SK-N-SH treated with all-trans-retinoic acid at 6 μM for 48 hours (cell line): ENCODE measurements around the gene CYP8B1.

Source experiments
- ATAC-seq: fragments of 200-7000 bp; cut with Tn5 transposase; 3 replicates; pipeline ENCODE4 v1.9.1; 2020; ENCODE audit warnings: mild to moderate bottlenecking, moderate library complexity
- ARNTL ChIP-seq: fragments of 450-650 bp; formaldehyde crosslinking; IDR thresholded peaks from 2 replicates; pipeline ENCODE4 v1.5.0; 2020; ENCODE audit warnings: low read depth, mild to moderate bottlenecking, moderate library complexity, borderline replicate concordance
- BACH2 ChIP-seq: fragments of 250-450 bp; sonication (Bioruptor Pico); IDR thresholded peaks from 2 replicates; pipeline ENCODE4 v1.9.0; 2021; ENCODE audit warnings: mild to moderate bottlenecking, borderline replicate concordance
- CREB5 ChIP-seq: fragments of 250-450 bp; sonication (Bioruptor Pico); IDR thresholded peaks from 2 replicates; pipeline ENCODE4 v1.5.1; 2020; ENCODE audit warnings: low read depth, mild to moderate bottlenecking, moderate library complexity
- CSDC2 ChIP-seq: fragments of 250-450 bp; sonication (Bioruptor Pico); IDR thresholded peaks from 2 replicates; pipeline ENCODE4 v1.5.0; 2020; ENCODE audit warnings: mild to moderate bottlenecking, moderate library complexity
- CSRNP3 ChIP-seq: fragments of 250-450 bp; sonication (Bioruptor Pico); IDR thresholded peaks from 2 replicates; pipeline ENCODE4 v1.5.1; 2021; ENCODE audit warnings: mild to moderate bottlenecking, moderate library complexity
- ESRRG ChIP-seq: fragments of 250-450 bp; sonication (Bioruptor Pico); IDR thresholded peaks from 2 replicates; pipeline ENCODE4 v1.6.1; 2021; ENCODE audit warnings: mild to moderate bottlenecking
- GLIS3 ChIP-seq: fragments of 250-450 bp; sonication (Bioruptor Pico); IDR thresholded peaks from 2 replicates; pipeline ENCODE4 v1.5.0; 2020; ENCODE audit warnings: mild to moderate bottlenecking, moderate library complexity
- ISL1 ChIP-seq: fragments of 250-450 bp; sonication (Bioruptor Pico); IDR thresholded peaks from 2 replicates; pipeline ENCODE4 v2.1.2; 2022; ENCODE audit warnings: mild to moderate bottlenecking, moderate library complexity
- OSR1 ChIP-seq: fragments of 250-450 bp; sonication (Bioruptor Pico); IDR thresholded peaks from 2 replicates; pipeline ENCODE4 v1.8.0; 2022; ENCODE audit warnings: moderate library complexity, mild to moderate bottlenecking, inconsistent platforms
- PPARA ChIP-seq: fragments of 250-450 bp; sonication (Bioruptor Pico); IDR thresholded peaks from 2 replicates; pipeline ENCODE4 v1.5.0; 2020; ENCODE audit warnings: mild to moderate bottlenecking, borderline replicate concordance
- RARB ChIP-seq: fragments of 250-450 bp; sonication (Bioruptor Pico); IDR thresholded peaks from 2 replicates; pipeline ENCODE4 v1.8.0; 2021; ENCODE audit warnings: mild to moderate bottlenecking, moderate library complexity
- SNAI2 ChIP-seq: fragments of 250-450 bp; sonication (Bioruptor Pico); IDR thresholded peaks from 2 replicates; pipeline ENCODE4 v1.5.0; 2020; ENCODE audit warnings: mild to moderate bottlenecking, moderate library complexity
- TCF4 ChIP-seq: fragments of 250-450 bp; sonication (Bioruptor Pico); IDR thresholded peaks from 2 replicates; pipeline ENCODE4 v1.8.0; 2021; ENCODE audit warnings: mild to moderate bottlenecking, moderate library complexity, borderline replicate concordance
- TOX ChIP-seq: fragments of 250-450 bp; sonication (Bioruptor Pico); IDR thresholded peaks from 2 replicates; pipeline ENCODE4 v1.8.0; 2021; ENCODE audit warnings: mild to moderate bottlenecking, moderate library complexity, borderline replicate concordance
- TSHZ2 ChIP-seq: fragments of 250-450 bp; sonication (Bioruptor Pico); IDR thresholded peaks from 2 replicates; pipeline ENCODE4 v1.5.0; 2020; ENCODE audit warnings: mild to moderate bottlenecking, moderate library complexity
- ZC3H10 ChIP-seq: fragments of 250-450 bp; sonication (Bioruptor Pico); IDR thresholded peaks from 2 replicates; pipeline ENCODE4 v1.5.1; 2021; ENCODE audit warnings: mild to moderate bottlenecking, moderate library complexity
- ZFP3 ChIP-seq: fragments of 250-450 bp; sonication (Bioruptor Pico); IDR thresholded peaks from 2 replicates; pipeline ENCODE4 v1.5.0; 2020; ENCODE audit warnings: mild to moderate bottlenecking, moderate library complexity
- ZFP30 ChIP-seq: fragments of 450-650 bp; formaldehyde crosslinking; IDR thresholded peaks from 2 replicates; pipeline ENCODE4 v1.5.0; 2022; ENCODE audit warnings: mild to moderate bottlenecking, moderate library complexity
- ZNF565 ChIP-seq: fragments of 450-650 bp; formaldehyde crosslinking; conservative IDR thresholded peaks from 2 replicates; pipeline ENCODE4 v1.5.0; 2020; ENCODE audit warnings: low read depth, mild to moderate bottlenecking, moderate library complexity
- ZNF8 ChIP-seq: fragments of 450-650 bp; formaldehyde crosslinking; IDR thresholded peaks from 2 replicates; pipeline ENCODE4 v1.5.0; 2020; ENCODE audit warnings: mild to moderate bottlenecking, moderate library complexity
- TF ChIP-seq, protein P1 (sequence below): fragments of 250-450 bp; sonication (Bioruptor Pico); IDR thresholded peaks from 2 replicates; pipeline ENCODE4 v1.8.0; 2020; ENCODE audit warnings: mild to moderate bottlenecking, moderate library complexity, borderline replicate concordance

The CYP8B1 gene

DNA sequence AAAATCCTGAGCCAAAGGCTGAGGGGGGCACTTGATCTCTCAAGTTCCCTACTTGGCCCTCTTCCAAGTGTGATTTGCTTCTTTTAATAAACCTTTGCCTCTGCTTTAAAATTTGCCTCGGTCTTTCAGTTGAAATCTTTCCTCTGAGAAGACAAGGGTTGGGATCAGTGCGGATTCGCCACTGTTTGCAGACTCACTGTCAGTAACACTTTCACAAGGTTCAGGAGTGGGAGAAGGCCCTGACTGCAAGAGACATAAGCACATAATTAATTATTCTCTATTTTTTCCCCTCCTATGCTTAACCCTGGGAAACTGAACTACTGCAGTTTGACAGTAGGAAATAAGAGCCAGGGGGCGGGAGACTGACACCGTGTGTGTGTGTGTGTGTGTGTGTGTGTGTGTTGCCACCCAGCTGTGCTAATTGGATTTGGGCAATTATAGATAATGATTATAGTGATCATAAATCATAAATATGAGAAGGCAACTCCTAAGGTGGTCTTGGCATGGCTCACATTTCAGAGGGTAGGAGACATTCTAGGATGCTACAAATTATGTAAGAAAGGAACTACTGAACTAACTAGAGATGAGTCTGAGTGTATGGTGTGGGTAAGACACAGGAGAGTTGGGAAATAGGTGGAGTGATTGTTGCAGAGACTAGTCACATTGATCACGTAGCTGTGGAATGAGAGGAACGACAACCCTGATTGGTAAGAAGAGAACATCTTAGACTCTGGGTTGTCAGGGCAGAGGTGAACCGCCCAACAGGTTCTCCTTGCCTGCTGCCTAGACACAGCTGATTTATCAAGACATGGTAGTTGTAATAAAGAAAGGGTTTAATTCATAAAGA lies 24.8 kb upstream of the CYP8B1 start:
- TF ChIP-seq TSHZ2 (CRISPR knock-in tag) = no peak
- no peak for TF ChIP-seq CSDC2 (CRISPR knock-in tag)
- no peak for TF ChIP-seq RARB
- no peak for ATAC-seq

DNA sequence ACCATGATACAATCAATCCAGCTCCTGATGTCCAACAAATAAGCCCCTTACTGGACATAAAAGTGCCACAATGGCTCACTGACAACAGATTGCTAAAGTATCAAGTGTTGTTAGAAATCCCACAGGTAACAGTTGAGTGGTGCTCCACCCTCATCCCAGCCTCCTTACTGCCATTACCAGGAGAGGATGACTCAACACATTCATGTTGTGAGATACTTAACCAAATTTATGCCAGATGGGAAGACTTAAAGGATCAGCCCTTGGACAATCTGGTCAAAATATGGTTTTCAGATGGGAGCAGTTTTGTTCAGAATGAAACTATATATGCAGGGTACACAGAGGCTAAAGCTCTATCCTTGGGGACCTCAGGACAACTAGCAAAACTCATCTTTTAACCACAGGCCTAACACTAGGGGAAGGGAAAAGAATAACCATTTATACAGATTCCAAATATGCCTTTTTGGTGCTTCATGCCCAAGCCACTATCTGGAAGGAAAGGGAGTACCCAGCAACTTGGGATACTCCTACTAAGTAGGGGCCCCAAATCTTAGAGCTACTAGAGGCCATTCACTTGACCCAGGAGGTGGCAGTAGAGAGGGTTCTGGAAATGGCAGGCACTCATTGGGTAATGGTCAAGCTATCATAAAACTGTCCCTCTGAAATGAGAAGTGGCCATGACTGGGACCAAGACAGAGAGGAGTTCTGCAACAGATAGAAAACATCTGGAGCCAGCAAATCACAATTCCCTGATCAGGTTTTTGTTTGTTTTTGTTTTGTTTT lies 23.4 kb upstream of the CYP8B1 start:
- ATAC-seq = no peak
- TF ChIP-seq RARB (no peak), ZFP30 (no peak), ZNF8 (CRISPR knock-in tag) (no peak)

- no peak for TF ChIP-seq PPARA (CRISPR knock-in tag)
- no peak for TF ChIP-seq TSHZ2 (CRISPR knock-in tag)
- TF ChIP-seq ZNF565 (CRISPR knock-in tag) = no peak
- TF ChIP-seq ZFP3 (CRISPR knock-in tag) = no peak
- no peak for TF ChIP-seq ARNTL (CRISPR knock-in tag)
- no peak for TF ChIP-seq ZFP30
- no peak for TF ChIP-seq RARB
- no peak for TF ChIP-seq ZNF8 (CRISPR knock-in tag)
- TF ChIP-seq CSRNP3 (CRISPR knock-in tag) = no peak
- TF ChIP-seq BACH2 (CRISPR knock-in tag) = no peak
- no peak for TF ChIP-seq ESRRG (CRISPR knock-in tag)
- no peak for TF ChIP-seq SNAI2
- TF ChIP-seq TCF4 (CRISPR knock-in tag) = no peak
- TF ChIP-seq TOX (CRISPR knock-in tag) = no peak
- no peak for TF ChIP-seq CREB5 (CRISPR knock-in tag)
- no peak for TF ChIP-seq ISL1
- TF ChIP-seq ZC3H10 (CRISPR knock-in tag) = no peak
- no peak for TF ChIP-seq OSR1 (CRISPR knock-in tag)
- no peak for TF ChIP-seq GLIS3 (CRISPR knock-in tag)
- TF ChIP-seq, protein P1, sequence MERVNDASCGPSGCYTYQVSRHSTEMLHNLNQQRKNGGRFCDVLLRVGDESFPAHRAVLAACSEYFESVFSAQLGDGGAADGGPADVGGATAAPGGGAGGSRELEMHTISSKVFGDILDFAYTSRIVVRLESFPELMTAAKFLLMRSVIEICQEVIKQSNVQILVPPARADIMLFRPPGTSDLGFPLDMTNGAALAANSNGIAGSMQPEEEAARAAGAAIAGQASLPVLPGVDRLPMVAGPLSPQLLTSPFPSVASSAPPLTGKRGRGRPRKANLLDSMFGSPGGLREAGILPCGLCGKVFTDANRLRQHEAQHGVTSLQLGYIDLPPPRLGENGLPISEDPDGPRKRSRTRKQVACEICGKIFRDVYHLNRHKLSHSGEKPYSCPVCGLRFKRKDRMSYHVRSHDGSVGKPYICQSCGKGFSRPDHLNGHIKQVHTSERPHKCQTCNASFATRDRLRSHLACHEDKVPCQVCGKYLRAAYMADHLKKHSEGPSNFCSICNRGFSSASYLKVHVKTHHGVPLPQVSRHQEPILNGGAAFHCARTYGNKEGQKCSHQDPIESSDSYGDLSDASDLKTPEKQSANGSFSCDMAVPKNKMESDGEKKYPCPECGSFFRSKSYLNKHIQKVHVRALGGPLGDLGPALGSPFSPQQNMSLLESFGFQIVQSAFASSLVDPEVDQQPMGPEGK = no peak
- TF ChIP-seq, all 23 proteins: peak for 0
- ATAC-seq = no peak
Observed at GRCh38 chr3:42895580-42895868, 19.8 kb upstream of the CYP8B1 start.
